A673 (cell line): ENCODE data around the gene CCNL1. TPM values are rescaled to one million over a fixed set of nuclear protein-coding genes. Genes with fewer than 3 reads are reported as not detected.

Source experiments
- BruUV-seq: library from RNA; stranded (reverse); fragments of 400-500 nt; replicated peaks from 2 replicates; lab custom pipeline; 2021; lab: Mats Ljungman, UMichigan
- CTCF ChIA-PET: fragments of 300-600 bp; sonication (Branson Sonifier 250); formaldehyde crosslinking; loops from one replicate; lab custom pipeline; 2022; ENCODE audit warnings: antibody characterized with exemption; lab: Charles Lee
- POLR2A ChIA-PET: fragments of 300-600 bp; sonication (Branson Sonifier 250); formaldehyde crosslinking; loops from one replicate; lab custom pipeline; 2022; ENCODE audit warnings: antibody characterized with exemption; ENCODE audit not compliant: low non-redundant PET; lab: Charles Lee
- DNase-seq: peaks from one replicate; pipeline ENCODE4 v3.0.0-alpha.2; 2015; ENCODE audit warnings: low spot score
- H3K27ac ChIP-seq: fragments of 200-600 bp; sonication (generic); 2 replicates; pipeline ENCODE4 v1.5.1; 2016; ENCODE audit warnings: mixed run types, low read depth, mild to moderate bottlenecking, mixed read lengths, antibody characterized with exemption, low read length; ENCODE audit not compliant: poor library complexity, severe bottlenecking
- H3K27me3 ChIP-seq: fragments of 200-600 bp; sonication (generic); replicated peaks from 2 replicates; pipeline ENCODE4 v1.6.1; 2017; ENCODE audit warnings: mixed run types, low read depth, mild to moderate bottlenecking, mixed read lengths, antibody characterized with exemption, low read length; ENCODE audit not compliant: insufficient read depth, poor library complexity
- H3K36me3 ChIP-seq: fragments of 200-600 bp; sonication (generic); 2 replicates; pipeline ENCODE4 v1.6.1; 2016; ENCODE audit warnings: mixed run types, mild to moderate bottlenecking, mixed read lengths, antibody characterized with exemption, low read length; ENCODE audit not compliant: insufficient read depth, poor library complexity, severe bottlenecking
- H3K4me1 ChIP-seq: fragments of 200-600 bp; sonication (generic); 2 replicates; pipeline ENCODE4 v1.6.1; 2017; ENCODE audit warnings: mixed run types, mild to moderate bottlenecking, mixed read lengths, antibody characterized with exemption, low read length; ENCODE audit not compliant: insufficient read depth, poor library complexity, severe bottlenecking
- H3K4me3 ChIP-seq: fragments of 200-600 bp; sonication (generic); 2 replicates; pipeline ENCODE4 v1.5.1; 2016; ENCODE audit warnings: low read depth, mixed run types, mild to moderate bottlenecking, mixed read lengths, low read length; ENCODE audit not compliant: poor library complexity, severe bottlenecking
- H3K9me3 ChIP-seq: fragments of 200-600 bp; sonication (generic); 2 replicates; pipeline ENCODE4 v1.6.1; 2016; ENCODE audit warnings: mixed run types, low read depth, mild to moderate bottlenecking, mixed read lengths, antibody characterized with exemption, low read length; ENCODE audit not compliant: poor library complexity, severe bottlenecking
- EZH2 ChIP-seq: fragments of 200-600 bp; sonication (generic); IDR thresholded peaks from 2 replicates; pipeline ENCODE4 v1.6.1; 2017; ENCODE audit warnings: borderline replicate concordance, low read depth, mild to moderate bottlenecking, mixed read lengths, antibody characterized with exemption, low read length; ENCODE audit not compliant: poor library complexity, severe bottlenecking
- intact Hi-C: fragments of 100-400 bp; cut with micrococcal nuclease; formaldehyde crosslinking; loops from one replicate; pipeline ENCODE4 v1.10.0; 2022; ENCODE audit not compliant: unreplicated experiment
- total RNA-seq: library from RNA; stranded (reverse); gene quantifications from 2 replicates; pipeline ENCODE4 v1.2.3, GENCODE V29; 2021
- TF ChIP-seq, protein P1 (sequence below): fragments of 300-800, 200-600 bp; sonication (generic); conservative IDR thresholded peaks from 2 replicates; pipeline ENCODE4 v1.5.1; 2017; ENCODE audit warnings: low read depth, mild to moderate bottlenecking, antibody characterized with exemption, low read length, moderate library complexity, mixed read lengths

Gene CCNL1
- total RNA-seq, 1 experiment from 2014 or later: 101 TPM

DNA sequence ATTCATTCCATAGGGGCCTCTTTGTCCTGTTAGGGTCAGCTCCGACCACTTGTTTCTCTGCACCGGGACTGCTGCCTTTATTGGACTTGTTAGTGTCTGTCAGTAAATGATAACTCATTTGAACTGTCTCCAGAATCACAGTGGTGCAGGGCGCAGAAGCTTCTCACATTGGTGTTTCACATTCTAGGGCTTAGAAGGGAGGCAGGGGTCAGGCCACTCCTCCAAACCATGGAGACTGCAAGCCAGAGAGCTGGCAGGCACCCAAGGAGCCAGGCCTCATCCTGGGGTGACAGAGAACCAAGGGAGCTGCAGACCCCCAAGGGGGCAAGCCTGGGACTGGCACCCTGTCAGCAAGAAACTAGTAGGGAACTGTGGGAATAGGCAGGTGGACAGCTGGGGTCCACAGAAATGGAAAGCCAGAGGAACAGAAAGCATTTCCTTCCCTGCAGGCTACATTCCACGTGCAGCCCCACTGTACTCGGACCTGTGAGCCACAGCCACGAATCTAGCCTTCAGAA is 49.1 kb downstream of the CCNL1 start:
- H3K36me3 ChIP-seq: no peaks in the 10 kb centered on the region
- no peak for DNase-seq
- no peak overlapping the region for H3K4me3 ChIP-seq
- ChIA-PET CTCF (no interaction called here), POLR2A (interaction anchor here (0.6 kb wide), 1 partner anchor 16 kb away, joined by 3 read pairs; no protein-coding TSS in a partner anchor)
- H3K4me1 ChIP-seq: peaks cover 26% of the 10 kb centered on the region
- H3K9me3 ChIP-seq: no peaks in the 10 kb centered on the region
- TF ChIP-seq EZH2: no peak
- TF ChIP-seq, protein P1, sequence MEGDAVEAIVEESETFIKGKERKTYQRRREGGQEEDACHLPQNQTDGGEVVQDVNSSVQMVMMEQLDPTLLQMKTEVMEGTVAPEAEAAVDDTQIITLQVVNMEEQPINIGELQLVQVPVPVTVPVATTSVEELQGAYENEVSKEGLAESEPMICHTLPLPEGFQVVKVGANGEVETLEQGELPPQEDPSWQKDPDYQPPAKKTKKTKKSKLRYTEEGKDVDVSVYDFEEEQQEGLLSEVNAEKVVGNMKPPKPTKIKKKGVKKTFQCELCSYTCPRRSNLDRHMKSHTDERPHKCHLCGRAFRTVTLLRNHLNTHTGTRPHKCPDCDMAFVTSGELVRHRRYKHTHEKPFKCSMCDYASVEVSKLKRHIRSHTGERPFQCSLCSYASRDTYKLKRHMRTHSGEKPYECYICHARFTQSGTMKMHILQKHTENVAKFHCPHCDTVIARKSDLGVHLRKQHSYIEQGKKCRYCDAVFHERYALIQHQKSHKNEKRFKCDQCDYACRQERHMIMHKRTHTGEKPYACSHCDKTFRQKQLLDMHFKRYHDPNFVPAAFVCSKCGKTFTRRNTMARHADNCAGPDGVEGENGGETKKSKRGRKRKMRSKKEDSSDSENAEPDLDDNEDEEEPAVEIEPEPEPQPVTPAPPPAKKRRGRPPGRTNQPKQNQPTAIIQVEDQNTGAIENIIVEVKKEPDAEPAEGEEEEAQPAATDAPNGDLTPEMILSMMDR: no peak
- intact Hi-C loops: no loop called here
- no peaks in the 10 kb centered on the region for H3K27me3 ChIP-seq
- no TSS peak for BruUV-seq
- no peak overlapping the region for H3K27ac ChIP-seq

DNA sequence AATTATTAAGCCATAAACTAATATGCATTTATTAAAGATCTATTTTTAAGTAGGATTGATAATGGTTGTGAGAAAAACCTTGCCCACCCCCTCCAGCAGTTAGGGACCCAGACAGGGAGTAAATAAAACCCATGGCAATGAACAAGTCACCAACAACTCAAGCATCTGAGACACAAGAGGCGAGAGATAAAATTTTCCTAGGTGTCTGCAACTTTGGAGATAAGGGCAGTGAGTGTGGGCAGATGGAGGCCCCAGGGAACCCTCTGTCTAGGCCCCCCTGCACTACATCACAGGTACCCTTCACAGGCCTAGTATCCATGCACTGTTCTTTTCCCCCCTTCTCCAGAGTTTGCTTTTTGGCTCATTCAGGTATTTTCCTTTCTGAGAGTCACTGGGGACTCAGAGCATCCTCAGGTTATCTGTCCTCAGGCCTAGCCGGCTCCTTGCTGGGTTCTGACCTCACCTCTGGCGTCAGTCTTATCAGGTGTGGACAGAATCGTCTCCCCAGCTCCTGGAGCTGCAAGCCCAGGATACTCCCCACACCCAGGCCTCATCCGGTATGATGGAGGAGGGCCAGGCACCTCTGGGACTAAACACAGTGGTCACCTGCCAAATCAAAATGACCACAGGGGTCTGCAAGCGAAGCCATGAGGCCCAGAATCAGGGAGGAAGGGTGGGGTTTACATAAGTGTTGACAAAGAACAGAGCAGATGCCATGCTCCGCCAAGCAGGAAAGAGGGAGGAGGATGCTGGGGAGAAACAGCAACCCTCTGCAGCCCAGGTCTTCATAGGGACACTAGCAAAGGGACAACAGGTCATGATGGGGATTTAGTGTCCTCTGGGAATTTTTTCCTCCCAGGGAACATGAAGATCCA is 50.4 kb downstream of the CCNL1 start:
- TF ChIP-seq, protein P1: no peak
- TF ChIP-seq EZH2: no peak
- CTCF ChIA-PET: no interaction called here
- Histone ChIP-seq H3K36me3 (no peaks in the 10 kb centered on the region), H3K4me3 (no peak overlapping the region), H3K9me3 (no peaks in the 10 kb centered on the region), H3K4me1 (peaks cover 26% of the 10 kb centered on the region), H3K27me3 (no peaks in the 10 kb centered on the region), H3K27ac (no peak overlapping the region)
- no TSS peak for BruUV-seq
- DNase-seq: no peak
- POLR2A ChIA-PET: no interaction called here
- intact Hi-C loops: no loop called here

DNA sequence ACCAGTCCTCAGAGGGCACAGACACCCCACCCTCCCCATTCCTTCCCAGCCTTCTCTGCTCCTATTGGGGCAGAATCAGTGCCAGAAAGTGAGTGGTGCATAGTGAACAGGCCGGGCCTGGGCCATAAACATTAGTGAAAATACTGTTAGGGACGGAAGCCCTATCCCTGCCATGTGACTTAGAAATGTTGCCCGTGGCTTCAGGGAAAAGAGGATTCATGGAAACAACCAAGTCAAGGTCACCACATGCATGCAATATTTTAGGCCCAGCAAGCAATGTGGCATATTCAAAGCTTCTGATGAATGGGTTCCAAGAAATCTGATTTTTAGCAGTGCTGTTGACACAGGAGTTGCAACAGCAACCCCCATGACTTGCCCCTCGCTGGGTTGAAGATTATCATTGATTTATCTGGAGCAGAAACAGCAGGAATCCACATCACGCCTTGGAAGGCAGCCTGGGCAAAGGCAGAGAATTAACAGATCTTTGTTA is 52.3 kb downstream of the CCNL1 start:
- Histone ChIP-seq H3K9me3 (no peaks in the 10 kb centered on the region), H3K4me3 (no peak overlapping the region), H3K27me3 (no peaks in the 10 kb centered on the region), H3K27ac (no peak overlapping the region), H3K4me1 (peaks cover 26% of the 10 kb centered on the region), H3K36me3 (no peaks in the 10 kb centered on the region)
- peak; percentile 54 for DNase-seq
- intact Hi-C loops: no loop called here
- ChIA-PET CTCF (no interaction called here), POLR2A (no interaction called here)
- TF ChIP-seq, protein P1: no peak
- TF ChIP-seq EZH2: no peak
- no TSS peak for BruUV-seq
